Mucosa of stomach (tissue), 1 donor: ENCODE measurements around the gene ZNF710.
"Not testable (repeated sequence)": the region's sequence is repeated elsewhere in the genome, so short reads cannot be mapped to it uniquely, and the experiment has no call there.

Experiments
- H3K27me3 ChIP-seq: one replicate; pipeline ENCODE4 v1.7.0; 2013; ENCODE audit warnings: mild to moderate bottlenecking, low read length; ENCODE audit not compliant: control insufficient read depth, insufficient read depth
- H3K36me3 ChIP-seq: one replicate; pipeline ENCODE4 v1.7.0; 2013; ENCODE audit warnings: low read length; ENCODE audit not compliant: control insufficient read depth, insufficient read depth
- H3K4me1 ChIP-seq: one replicate; pipeline ENCODE4 v1.7.0; 2013; ENCODE audit warnings: mild to moderate bottlenecking, low read length; ENCODE audit not compliant: control insufficient read depth, insufficient read depth
- H3K4me3 ChIP-seq: one replicate; pipeline ENCODE4 v1.7.0; 2013; ENCODE audit warnings: low read length
- H3K9ac ChIP-seq: one replicate; pipeline ENCODE4 v1.7.0; 2013; ENCODE audit warnings: mild to moderate bottlenecking, low read length, moderate library complexity
- H3K9me3 ChIP-seq: one replicate; pipeline ENCODE4 v1.7.0; 2013; ENCODE audit warnings: mild to moderate bottlenecking, low read length, moderate library complexity; ENCODE audit not compliant: control insufficient read depth
- donor health status: Pancreatic carcinoma.

ZNF710 gene

GRCh38 chr15:89977836-89978235 is 23.3 kb upstream of the ZNF710 start:
- not testable (repeated sequence) for H3K27me3 ChIP-seq, H3K36me3 ChIP-seq, H3K4me3 ChIP-seq, H3K4me1 ChIP-seq, H3K9me3 ChIP-seq, H3K9ac ChIP-seq

- Histone ChIP-seq H3K9ac (no peak overlapping the region), H3K27me3 (no peaks in the 10 kb centered on the region), H3K36me3 (no peaks in the 10 kb centered on the region), H3K4me1 (no peaks in the 10 kb centered on the region), H3K9me3 (no peaks in the 10 kb centered on the region), H3K4me3 (no peak overlapping the region)
Measured at GRCh38 chr15:89978914-89979313, 22.2 kb upstream of the ZNF710 start.

- H3K4me3 ChIP-seq: no peak overlapping the region
- no peaks in the 10 kb centered on the region for H3K9me3 ChIP-seq
- no peaks in the 10 kb centered on the region for H3K4me1 ChIP-seq
- no peak overlapping the region for H3K9ac ChIP-seq
- no peaks in the 10 kb centered on the region for H3K27me3 ChIP-seq
- H3K36me3 ChIP-seq: no peaks in the 10 kb centered on the region
Measured at GRCh38 chr15:89980896-89981295, 20.2 kb upstream of the ZNF710 start.

GRCh38 chr15:89982315-89983055 is 18.6 kb upstream of the ZNF710 start:
- no peaks in the 10 kb centered on the region for H3K9me3 ChIP-seq
- H3K36me3 ChIP-seq: no peaks in the 10 kb centered on the region
- H3K4me3 ChIP-seq: no peak overlapping the region
- H3K27me3 ChIP-seq: no peaks in the 10 kb centered on the region
- no peaks in the 10 kb centered on the region for H3K4me1 ChIP-seq
- H3K9ac ChIP-seq: no peak overlapping the region

- no peak overlapping the region for H3K4me3 ChIP-seq
- H3K9ac ChIP-seq: no peak overlapping the region
- H3K9me3 ChIP-seq: no peaks in the 10 kb centered on the region
- H3K27me3 ChIP-seq: no peaks in the 10 kb centered on the region
- H3K36me3 ChIP-seq: no peaks in the 10 kb centered on the region
- H3K4me1 ChIP-seq: no peaks in the 10 kb centered on the region
Measured at GRCh38 chr15:89984001-89984400, 17.1 kb upstream of the ZNF710 start.

GRCh38 chr15:89984421-89985010 is 16.6 kb upstream of the ZNF710 start:
- no peak overlapping the region for H3K9ac ChIP-seq
- no peaks in the 10 kb centered on the region for H3K36me3 ChIP-seq
- no peaks in the 10 kb centered on the region for H3K27me3 ChIP-seq
- no peaks in the 10 kb centered on the region for H3K4me1 ChIP-seq
- no peaks in the 10 kb centered on the region for H3K9me3 ChIP-seq
- no peak overlapping the region for H3K4me3 ChIP-seq

- no peaks in the 10 kb centered on the region for H3K36me3 ChIP-seq
- no peaks in the 10 kb centered on the region for H3K4me1 ChIP-seq
- H3K9me3 ChIP-seq: no peaks in the 10 kb centered on the region
- no peaks in the 10 kb centered on the region for H3K27me3 ChIP-seq
- no peak overlapping the region for H3K9ac ChIP-seq
- no peak overlapping the region for H3K4me3 ChIP-seq
Measured at GRCh38 chr15:89985111-89985510, 16.0 kb upstream of the ZNF710 start.

GRCh38 chr15:89991312-89991711 is 9.8 kb upstream of the ZNF710 start:
- Histone ChIP-seq H3K27me3 (no peaks in the 10 kb centered on the region), H3K9ac (no peak overlapping the region)

GRCh38 chr15:89993349-89993748 is 7.8 kb upstream of the ZNF710 start:
- Histone ChIP-seq H3K4me1 (peaks cover 7% of the 10 kb centered on the region), H3K4me3 (no peak overlapping the region), H3K36me3 (no peaks in the 10 kb centered on the region), H3K27me3 (no peaks in the 10 kb centered on the region), H3K9ac (no peak overlapping the region), H3K9me3 (no peaks in the 10 kb centered on the region)

More at GRCh38 chr15:89991312-89991711, 9.8 kb upstream of the ZNF710 start:
- Histone ChIP-seq H3K4me1 (no peaks in the 10 kb centered on the region), H3K36me3 (no peaks in the 10 kb centered on the region), H3K4me3 (no peak overlapping the region), H3K9me3 (no peaks in the 10 kb centered on the region)

- Histone ChIP-seq H3K4me1 (peaks cover 30% of the 10 kb centered on the region), H3K36me3 (no peaks in the 10 kb centered on the region), H3K9me3 (no peaks in the 10 kb centered on the region), H3K9ac (no peak overlapping the region), H3K4me3 (no peak overlapping the region), H3K27me3 (no peaks in the 10 kb centered on the region)
Measured at GRCh38 chr15:89997079-89997478, 4.0 kb upstream of the ZNF710 start.

- peaks cover 34% of the 10 kb centered on the region for H3K4me1 ChIP-seq
- H3K4me3 ChIP-seq: no peak overlapping the region
- no peaks in the 10 kb centered on the region for H3K27me3 ChIP-seq
- H3K36me3 ChIP-seq: no peaks in the 10 kb centered on the region
- no peak overlapping the region for H3K9ac ChIP-seq
- no peaks in the 10 kb centered on the region for H3K9me3 ChIP-seq
Measured at GRCh38 chr15:89998141-89998661, 2.9 kb upstream of the ZNF710 start.

- H3K9ac ChIP-seq: no peak overlapping the region
- no peaks in the 10 kb centered on the region for H3K36me3 ChIP-seq
- H3K27me3 ChIP-seq: no peaks in the 10 kb centered on the region
- no peak overlapping the region for H3K4me3 ChIP-seq
- H3K9me3 ChIP-seq: no peaks in the 10 kb centered on the region
- peaks cover 43% of the 10 kb centered on the region for H3K4me1 ChIP-seq
Measured at GRCh38 chr15:89998923-89999675, 2.0 kb upstream of the ZNF710 start.
